EL (cell line): ENCODE data around the gene FEZF2.

Source experiments
- DNase-seq: peaks from one replicate; pipeline ENCODE4 v3.0.0-alpha.2; 2016

FEZF2 gene

GRCh38 chr3:62323241-62323640 lies 50.1 kb downstream of the FEZF2 start:
- DNase-seq, result no peak
